Occipital lobe (tissue), 2 donors: Measurements from ENCODE around the gene PTPRN2. TPM values are rescaled to one million over a fixed set of nuclear protein-coding genes. Genes with fewer than 3 reads are reported as not detected.
"Not testable (repeated sequence)": the region's sequence is repeated elsewhere in the genome, so short reads cannot be mapped to it uniquely, and the experiment has no call there.

Source experiments
- DNase-seq: peaks from one replicate; lab custom pipeline; 2025; lab: John Stamatoyannopoulos, UW
- total RNA-seq: library from RNA; depleted of rRNA; stranded (reverse); fragments of >200 nt; gene quantifications from one replicate; pipeline ENCODE4 v1.2.3, GENCODE V29; 2014

The PTPRN2 gene
- total RNA-seq, 1 donor from 2014 or later = 62.2 TPM

GRCh38 chr7:157791261-157791660 is 796.4 kb downstream of the PTPRN2 start:
- no peak for DNase-seq

- no peak for DNase-seq
Observed at GRCh38 chr7:157789942-157790341, 797.7 kb downstream of the PTPRN2 start.

DNA sequence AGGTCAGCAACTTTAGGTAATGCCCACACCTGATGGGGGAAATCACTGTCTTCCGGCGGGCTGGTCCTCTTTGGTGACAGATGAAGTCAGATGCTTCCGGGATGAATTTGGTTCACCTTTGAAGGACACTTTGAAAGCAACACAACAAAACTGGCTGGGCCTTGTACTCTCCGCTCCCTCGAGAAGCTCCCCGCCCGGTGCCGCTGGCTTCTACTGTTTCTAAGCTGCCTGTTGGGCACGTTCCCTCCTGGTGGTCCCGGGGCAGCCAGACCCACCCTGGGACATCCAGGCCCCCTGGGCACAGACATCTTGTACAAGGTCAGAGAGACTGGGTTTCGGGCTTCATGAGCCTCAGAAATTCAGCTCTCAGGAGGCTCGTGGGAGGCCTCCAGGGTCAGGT is 798.5 kb downstream of the PTPRN2 start:
- DNase-seq = no peak

DNA sequence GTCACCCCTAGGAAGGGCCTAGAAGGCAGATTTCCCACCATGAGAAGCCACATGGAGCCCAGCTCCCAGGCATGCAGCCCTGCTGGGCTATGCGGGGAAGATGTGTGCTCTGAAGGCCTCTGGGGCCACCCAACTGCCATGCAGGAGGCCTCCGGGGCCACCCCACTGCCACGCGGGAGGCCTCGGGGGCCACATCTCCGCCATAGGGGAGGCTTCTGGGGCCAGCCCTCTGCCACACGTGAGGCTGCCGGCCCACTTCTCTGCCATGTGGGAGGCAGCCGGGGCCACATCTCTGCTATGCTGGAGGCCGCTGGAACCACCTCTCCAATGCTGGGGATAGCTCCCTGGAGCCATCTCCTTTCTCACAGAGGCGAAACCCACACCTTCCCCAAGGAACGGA is 799.0 kb downstream of the PTPRN2 start:
- DNase-seq = no peak

DNA sequence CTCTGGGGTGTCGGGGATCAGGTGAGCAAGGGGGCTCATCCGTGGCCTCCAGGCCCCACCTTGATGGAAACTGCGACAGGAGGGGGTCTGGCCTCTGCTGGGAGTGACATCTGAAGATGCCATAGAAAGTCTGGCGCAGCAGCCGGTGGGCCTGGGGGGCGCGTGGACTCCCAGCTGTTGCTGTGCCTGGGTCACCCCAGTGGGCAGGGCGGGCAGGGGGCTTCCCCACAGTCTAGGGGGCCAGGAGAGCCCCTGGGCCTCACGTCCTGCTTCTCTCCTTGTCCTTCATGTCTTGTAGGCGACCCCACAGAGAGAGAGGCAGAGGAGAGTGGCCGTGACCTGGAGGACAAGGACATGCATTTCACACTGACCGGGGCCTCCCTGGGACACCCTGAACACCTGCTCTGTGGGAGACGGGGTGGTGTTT is 800.3 kb downstream of the PTPRN2 start:
- DNase-seq = no peak

GRCh38 chr7:157786375-157787274 is 801.0 kb downstream of the PTPRN2 start:
- DNase-seq = no peak

DNA sequence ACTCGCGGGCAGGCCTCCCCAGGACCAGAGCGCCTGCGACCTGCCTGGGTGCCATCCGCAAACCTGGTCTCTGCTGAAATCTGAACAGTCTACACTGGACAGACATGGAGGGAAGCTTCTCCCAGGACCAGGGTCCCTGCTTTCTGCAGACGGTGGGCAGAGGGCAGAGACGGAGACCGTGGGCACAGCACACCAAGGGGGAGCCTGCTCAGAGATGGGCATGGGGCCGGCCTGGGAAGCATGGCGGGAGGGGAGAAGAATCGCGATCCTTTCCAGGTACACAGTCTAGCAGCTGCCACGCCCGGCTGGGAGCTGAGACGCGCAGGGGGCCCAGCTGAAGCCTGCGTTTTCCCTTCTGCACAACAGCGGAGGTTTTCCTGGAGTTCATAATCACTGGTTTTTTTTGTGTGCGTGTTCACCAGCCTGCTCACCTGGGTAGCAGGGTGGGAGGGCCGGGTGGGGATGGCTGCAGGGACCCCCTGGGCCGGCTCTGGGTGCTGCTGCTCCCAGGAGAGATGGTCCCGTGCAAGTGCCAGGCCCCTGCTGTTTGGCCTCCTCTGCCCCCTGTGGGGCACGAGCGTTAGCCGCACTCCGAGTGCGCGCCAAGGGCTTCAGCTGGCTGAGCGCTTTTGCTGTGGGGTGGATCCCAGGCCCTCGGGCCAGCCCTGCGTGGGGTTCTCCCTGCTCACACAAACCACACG is 802.0 kb downstream of the PTPRN2 start:
- no peak for DNase-seq

DNA sequence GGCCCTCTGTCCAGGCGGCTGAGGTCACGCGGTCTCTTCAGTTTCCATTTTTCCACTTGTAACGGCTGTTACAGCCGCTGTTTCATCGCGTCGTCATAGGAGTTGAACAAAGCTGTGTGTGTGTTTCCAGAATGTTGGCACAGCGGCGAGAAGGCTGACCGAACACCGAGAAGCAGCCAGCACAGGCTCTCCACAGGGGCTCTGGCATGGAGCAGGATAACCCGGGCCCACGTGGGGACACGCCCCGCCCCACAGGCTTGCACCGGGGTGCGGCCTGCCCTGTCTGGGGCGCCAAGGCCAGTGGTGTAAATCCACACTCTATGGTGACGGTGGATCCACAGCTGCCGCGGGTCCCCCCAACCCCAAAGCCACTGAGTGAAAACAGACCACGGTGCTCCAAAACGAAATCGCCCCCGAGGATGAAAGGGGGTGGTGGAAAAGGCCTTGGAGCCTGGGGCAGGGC is 802.6 kb downstream of the PTPRN2 start:
- DNase-seq = no peak

GRCh38 chr7:157784041-157784835 is 803.4 kb downstream of the PTPRN2 start:
- DNase-seq = no peak

DNA sequence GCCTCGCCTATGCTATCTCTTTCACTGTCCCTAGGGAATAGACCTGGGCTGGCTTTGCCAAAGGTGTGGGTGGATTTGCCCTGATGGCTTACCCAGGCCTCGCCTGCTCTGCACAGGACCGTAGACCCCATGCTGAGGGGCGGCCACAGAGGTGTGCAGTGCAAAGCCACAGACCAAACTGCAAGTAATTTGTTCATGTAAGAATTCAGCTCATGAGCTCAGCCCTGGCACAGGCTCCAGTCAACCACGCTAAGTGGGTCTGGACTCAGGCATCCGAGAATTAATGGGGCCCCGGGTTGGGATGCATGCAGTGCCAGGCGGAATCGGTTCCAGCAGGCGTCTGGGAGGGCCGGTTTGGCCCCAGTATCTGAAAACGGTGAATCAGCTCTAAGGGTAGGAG is 805.6 kb downstream of the PTPRN2 start:
- DNase-seq = no peak

- DNase-seq = no peak
Observed at GRCh38 chr7:157780721-157781120, 806.9 kb downstream of the PTPRN2 start.

- no peak for DNase-seq
Observed at GRCh38 chr7:157780312-157780711, 807.3 kb downstream of the PTPRN2 start.

DNA sequence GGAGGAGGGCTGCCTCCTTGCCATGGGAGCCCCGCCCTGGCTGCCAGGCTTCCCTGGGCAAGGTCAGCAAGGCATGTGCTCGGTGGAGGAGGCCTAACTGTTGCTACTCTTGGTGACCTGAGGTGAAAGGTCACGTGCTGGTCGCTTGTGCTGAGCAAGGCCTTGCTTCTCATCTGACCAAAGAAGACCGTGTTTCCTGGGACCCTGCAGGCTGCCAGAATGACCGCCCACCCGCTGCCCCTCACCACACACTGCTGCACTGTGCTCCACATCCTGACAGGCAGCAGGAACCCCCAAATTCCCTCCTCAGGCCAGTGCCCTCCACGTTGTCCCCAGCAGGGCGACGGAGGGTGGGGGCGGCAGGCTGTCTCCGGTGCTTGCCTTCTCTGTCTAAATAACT is 808.4 kb downstream of the PTPRN2 start:
- DNase-seq = no peak

- DNase-seq = not testable (repeated sequence)
Observed at GRCh38 chr7:157777194-157777762, 810.3 kb downstream of the PTPRN2 start.

GRCh38 chr7:157775560-157776332 is 811.9 kb downstream of the PTPRN2 start:
- DNase-seq = no peak

GRCh38 chr7:157775021-157775559 is 812.5 kb downstream of the PTPRN2 start:
- DNase-seq = no peak

DNA sequence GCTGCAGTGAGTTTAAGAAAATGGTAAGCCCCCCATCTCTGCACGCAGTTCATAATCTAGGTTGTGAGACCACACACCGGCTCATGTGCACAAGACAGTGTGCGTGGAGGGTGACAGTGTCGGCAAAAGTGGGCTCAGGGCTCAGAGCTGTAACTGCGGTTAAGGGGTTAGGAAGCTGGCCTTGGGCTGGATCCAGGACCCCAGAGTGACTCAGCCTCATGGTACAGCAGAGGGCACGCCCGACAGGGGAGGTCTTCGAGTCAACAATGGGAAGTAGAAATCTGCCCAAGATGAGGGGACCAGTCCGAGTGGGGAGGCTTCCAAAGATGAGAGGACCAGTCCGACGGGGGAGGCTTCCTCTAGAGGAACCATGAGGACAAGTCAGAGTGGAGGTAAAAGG is 813.1 kb downstream of the PTPRN2 start:
- no peak for DNase-seq

DNA sequence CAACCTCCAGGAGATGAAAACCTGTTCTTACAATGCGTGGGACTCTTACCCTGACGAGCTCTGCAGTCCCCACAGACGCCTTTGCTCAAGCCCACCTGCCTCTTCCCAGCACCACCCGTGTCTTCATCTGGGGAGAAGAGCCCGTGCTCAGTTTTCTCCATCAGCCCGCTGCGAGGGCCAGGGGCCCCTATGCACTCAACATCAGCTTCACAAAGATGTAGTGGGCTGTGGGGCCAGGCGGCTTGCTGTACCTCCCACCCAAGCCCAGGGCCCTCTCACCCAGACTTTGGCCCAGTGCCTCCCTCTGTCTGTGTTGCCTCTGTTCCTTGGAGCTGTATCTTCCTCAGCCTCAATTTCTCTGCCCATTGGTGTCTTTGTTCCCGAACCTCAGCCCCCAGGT is 814.3 kb downstream of the PTPRN2 start:
- DNase-seq = no peak

DNA sequence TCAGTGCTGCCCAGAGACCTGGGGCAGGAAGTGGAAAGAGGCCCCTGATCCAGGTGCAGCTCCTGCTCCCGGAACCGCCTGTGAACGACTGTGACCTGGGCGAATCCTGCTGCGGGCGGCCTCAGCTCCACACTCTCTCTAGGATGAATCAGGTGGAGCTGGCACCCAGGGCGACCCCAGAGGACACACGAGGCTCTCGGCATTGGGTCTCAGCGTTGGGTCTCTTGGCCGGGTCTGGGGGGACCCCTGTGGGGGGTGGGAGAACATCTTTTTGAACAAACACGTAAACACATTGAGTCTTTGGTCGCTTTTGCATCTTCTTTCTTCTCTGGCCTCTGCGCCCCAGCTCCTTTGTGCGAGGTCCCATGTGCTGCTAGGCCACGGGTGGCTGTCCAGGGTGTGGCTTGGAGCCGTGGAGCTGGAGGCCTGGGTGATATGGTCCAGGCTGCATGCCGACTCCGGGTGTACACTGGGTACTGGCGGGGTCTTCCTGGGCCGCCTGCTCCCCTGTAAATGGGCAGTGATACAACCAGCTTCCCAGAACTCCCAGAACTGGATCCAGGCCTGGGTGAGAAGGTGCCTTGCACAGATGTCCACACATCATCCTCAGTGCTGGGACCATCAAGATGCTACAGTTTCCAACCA is 815.0 kb downstream of the PTPRN2 start:
- no peak for DNase-seq

- DNase-seq = no peak
Observed at GRCh38 chr7:157771689-157772088, 815.9 kb downstream of the PTPRN2 start.
